HepG2 (cell line): ENCODE measurements around the gene HOXC4. TPM values are rescaled to one million over a fixed set of nuclear protein-coding genes. Genes with fewer than 3 reads are reported as not detected.
"Not testable (repeated sequence)": the region's sequence is repeated elsewhere in the genome, so short reads cannot be mapped to it uniquely, and the experiment has no call there.

Experiments used
- ATAC-seq: fragments of 200-7000 bp; cut with Tn5 transposase; 3 replicates; pipeline ENCODE4 v1.9.1; 2020; ENCODE audit warnings: mild to moderate bottlenecking, moderate library complexity
- BruUV-seq: library from RNA; stranded (reverse); fragments of 400-500 nt; replicated peaks from 2 replicates; lab custom pipeline; 2021; lab: Mats Ljungman, UMichigan
- CTCF ChIA-PET: fragments of 300-600 bp; formaldehyde crosslinking; extraction: SDS; loops from one replicate; lab custom pipeline; 2021; ENCODE audit warnings: low total read pairs, inconsistent platforms, low intra/inter-chr PET ratio; lab: Yijun Ruan, JAX
- POLR2A ChIA-PET: fragments of 350-600 bp; sonication (Branson Sonifier 250); formaldehyde crosslinking; loops from one replicate; lab custom pipeline; 2020; ENCODE audit warnings: antibody characterized with exemption, inconsistent platforms; lab: Yijun Ruan, JAX
- DNase-seq: peaks from one replicate; pipeline ENCODE4 v3.0.0-alpha.2; 2015; ENCODE audit warnings: low spot score
- FAIRE-seq: peaks from 3 replicates; lab custom pipeline; 2011; peaks lifted over from hg19 to GRCh38; lab: Jason Lieb, UNC
- H2AFZ ChIP-seq: one replicate; pipeline ENCODE4 v1.6.1; 2011; ENCODE audit warnings: low read length, inconsistent platforms
- H3K27ac ChIP-seq: fragments of 300-600 bp; 3 replicates; pipeline ENCODE4 v1.8.0; 2011; ENCODE audit warnings: mixed run types, mild to moderate bottlenecking, mixed read lengths, low read length, inconsistent platforms; ENCODE audit not compliant: insufficient read depth; ENCODE audit errors: extremely low read length
- H3K27me3 ChIP-seq, 2 experiments: fragments of 200-600 bp in 1 of 2; 2 replicates in 1 of 2; 3 replicates in 1 of 2; pipeline versions ENCODE4 v1.6.0 to v1.8.0; 2011; ENCODE audit warnings: low read length in 2 of 2, mild to moderate bottlenecking in 2 of 2, moderate library complexity in 2 of 2, inconsistent platforms in 1 of 2; ENCODE audit not compliant: insufficient read depth in 2 of 2, control insufficient read depth in 1 of 2
- H3K36me3 ChIP-seq, 2 experiments: fragments of 200-600 bp in 1 of 2; replicated peaks in 1 of 2; 2 replicates in 1 of 2; 3 replicates in 1 of 2; pipeline versions ENCODE4 v1.5.1 to v1.8.0; 2011; ENCODE audit warnings: low read length in 2 of 2, inconsistent platforms in 1 of 2; ENCODE audit not compliant: insufficient read depth in 2 of 2, control insufficient read depth in 1 of 2
- H3K4me1 ChIP-seq: 2 replicates; pipeline ENCODE4 v1.5.1; 2012; ENCODE audit warnings: low read length, inconsistent platforms; ENCODE audit not compliant: insufficient read depth
- H3K4me2 ChIP-seq: 2 replicates; pipeline ENCODE4 v1.6.0; 2011; ENCODE audit warnings: low read depth, low read length, inconsistent platforms
- H3K4me3 ChIP-seq, 3 experiments: fragments of 200-600 bp in 1 of 3; sonication (generic), shearing (Covaris generic) in 1 of 3; replicated peaks in 1 of 3; 2 replicates each; pipeline ENCODE4 v1.5.1; 2011 to 2016; ENCODE audit warnings: low read length in 3 of 3, inconsistent platforms in 2 of 3, low read depth in 2 of 3, mild to moderate bottlenecking in 2 of 3, control low read depth in 1 of 3, mixed read lengths in 1 of 3; ENCODE audit not compliant: insufficient read depth in 1 of 3
- H3K79me2 ChIP-seq: one replicate; pipeline ENCODE4 v1.6.1; 2011; ENCODE audit warnings: low read length, inconsistent platforms; ENCODE audit not compliant: insufficient read depth
- H3K9ac ChIP-seq: 2 replicates; pipeline ENCODE4 v1.6.0; 2011; ENCODE audit warnings: mild to moderate bottlenecking, low read depth, low read length, inconsistent platforms; ENCODE audit not compliant: insufficient read depth
- H3K9me3 ChIP-seq: 2 replicates; pipeline ENCODE4 v1.5.1; 2012; ENCODE audit warnings: mild to moderate bottlenecking, low read length
- H4K20me1 ChIP-seq: 2 replicates; pipeline ENCODE4 v1.6.0; 2011; ENCODE audit warnings: inconsistent platforms, mild to moderate bottlenecking, low read length, moderate library complexity; ENCODE audit not compliant: insufficient read depth
- WGBS: methylation state at CpG from one replicate; pipeline ENCODE4 v1.1.6; 2017; ENCODE audit warnings: low lambda C conversion rate; 5-methylcytosine and 5-hydroxymethylcytosine counted together
- in situ Hi-C: cut with HindIII; loops from 2 replicates; pipeline ENCODE4 v1.10.0; 2017; ENCODE audit warnings: low pct_unique_long_range_greater_than_20kb; ENCODE audit not compliant: extremely low pct_ligation_motif_present
- intact Hi-C: fragments of 100-400 bp; cut with micrococcal nuclease; formaldehyde crosslinking; loops from one replicate; pipeline ENCODE4 v1.10.0; 2022; ENCODE audit not compliant: unreplicated experiment
- polyA plus RNA-seq, 8 experiments: library from polyadenylated mRNA; depleted of rRNA in 3 of 8; stranded (reverse) in 7 of 8; unstranded in 1 of 8; fragments of >200 nt; fragmentation: Illumina TruSeq in 4 of 8; extraction: Trizol in 4 of 8; gene quantifications; 2 replicates each; pipeline versions ENCODE4 v1.2.1 to v1.2.3, GENCODE V29; 2011 to 2016; ENCODE audit warnings: low read depth in 4 of 8, missing spikeins in 1 of 8, mixed read lengths in 1 of 8; ENCODE audit not compliant: insufficient read depth in 1 of 8
- total RNA-seq, 5 experiments: library from RNA; depleted of rRNA; stranded (reverse); fragments of >200 nt; fragmentation: Illumina TruSeq; extraction: Trizol; gene quantifications; 2 replicates each; pipeline ENCODE4 v1.2.3, GENCODE V29; 2016; ENCODE audit warnings: low read depth in 1 of 5

HOXC4 gene
- total and polyA plus RNA-seq, 2 of the 13 experiments (the other 11 are each of a cell fraction or from before 2014, with no cell fraction given): not detected

DNA sequence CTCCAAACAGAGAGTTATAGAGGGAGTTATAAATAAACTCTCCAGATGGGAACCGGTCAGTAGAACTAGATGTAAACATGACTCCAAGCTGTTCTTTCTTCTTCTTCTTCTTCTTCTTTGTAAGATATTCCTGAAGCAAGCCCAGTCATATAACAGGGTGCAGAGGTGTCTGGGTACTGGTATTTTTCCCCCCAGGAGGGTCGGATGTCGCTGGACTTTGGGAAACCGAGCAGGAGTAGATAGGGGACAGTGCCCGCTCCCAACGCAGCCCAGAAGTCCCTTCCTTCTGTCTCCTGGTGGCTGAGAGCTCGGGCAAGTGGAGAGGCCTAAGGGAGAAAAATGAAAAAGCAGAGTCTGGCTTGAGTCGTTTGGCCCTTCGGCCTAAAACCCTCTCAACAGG lies 25.5 kb downstream of the HOXC4 start:
- H3K36me3 ChIP-seq, CTCF ChIA-PET, H3K9ac ChIP-seq, in situ Hi-C loops, H4K20me1 ChIP-seq, BruUV-seq, POLR2A ChIA-PET, DNase-seq, H2AFZ ChIP-seq, H3K4me2 ChIP-seq, H3K9me3 ChIP-seq, ATAC-seq, H3K79me2 ChIP-seq, H3K4me3 ChIP-seq, H3K27ac ChIP-seq, FAIRE-seq, H3K4me1 ChIP-seq, intact Hi-C loops: not testable (repeated sequence)
- 45% methylated on average over 8 of the region's 9 CpGs for WGBS
- H3K27me3 ChIP-seq: peaks cover 1 to 13% of the 10 kb centered on the region in 2 experiments; a peak in 2 of 5 replicates

- peaks cover 1 to 13% of the 10 kb centered on the region in 2 experiments; a peak in 3 of 5 replicates for H3K27me3 ChIP-seq
- CTCF ChIA-PET, H3K36me3 ChIP-seq, H3K4me1 ChIP-seq, intact Hi-C loops, ATAC-seq, H3K27ac ChIP-seq, BruUV-seq, H3K4me3 ChIP-seq, H3K9ac ChIP-seq, H3K4me2 ChIP-seq, POLR2A ChIA-PET, FAIRE-seq, H3K79me2 ChIP-seq, DNase-seq, in situ Hi-C loops, H3K9me3 ChIP-seq, H2AFZ ChIP-seq, H4K20me1 ChIP-seq: not testable (repeated sequence)
- 76% methylated on average over 19 of the region's 19 CpGs for WGBS
Measured at GRCh38 chr12:54080008-54080924, 26.6 kb downstream of the HOXC4 start.

DNA sequence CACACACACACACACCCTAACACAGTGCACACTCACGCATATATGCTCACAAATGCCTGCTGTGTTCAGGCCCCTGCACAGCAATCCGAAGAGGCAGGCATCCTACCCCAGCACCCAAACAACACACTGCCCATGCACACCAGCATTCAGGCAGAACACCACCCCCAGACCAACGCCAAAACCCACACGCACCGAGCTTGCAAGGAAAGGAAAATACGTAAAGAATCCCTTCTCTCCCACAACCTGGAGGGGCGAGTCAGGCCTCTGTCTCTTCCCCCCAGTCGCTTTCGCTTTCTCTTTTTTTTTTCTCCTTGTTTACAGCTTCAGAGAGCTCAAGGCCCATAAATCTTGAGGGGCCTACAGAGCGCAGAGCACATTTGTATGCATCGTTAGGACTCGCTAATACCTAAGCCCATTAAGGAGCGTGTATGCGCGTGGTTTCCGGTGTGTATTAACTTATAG lies 27.4 kb downstream of the HOXC4 start:
- H3K27me3 ChIP-seq, BruUV-seq, H3K4me2 ChIP-seq, H3K79me2 ChIP-seq, H3K4me1 ChIP-seq, in situ Hi-C loops, intact Hi-C loops, ATAC-seq, POLR2A ChIA-PET, FAIRE-seq, H3K9me3 ChIP-seq, CTCF ChIA-PET, H3K9ac ChIP-seq, DNase-seq, H3K27ac ChIP-seq, H4K20me1 ChIP-seq, H3K4me3 ChIP-seq, H2AFZ ChIP-seq, H3K36me3 ChIP-seq: not testable (repeated sequence)
- WGBS: 35% methylated on average over 16 of the region's 16 CpGs
